ENCODE results near the gene SYNDIG1. TPM values are rescaled to one million over a fixed set of nuclear protein-coding genes. Genes with fewer than 3 reads are reported as not detected.

The SYNDIG1 gene
- total RNA-seq, 1 experiment from 2014 or later: 5.4 TPM

DNA sequence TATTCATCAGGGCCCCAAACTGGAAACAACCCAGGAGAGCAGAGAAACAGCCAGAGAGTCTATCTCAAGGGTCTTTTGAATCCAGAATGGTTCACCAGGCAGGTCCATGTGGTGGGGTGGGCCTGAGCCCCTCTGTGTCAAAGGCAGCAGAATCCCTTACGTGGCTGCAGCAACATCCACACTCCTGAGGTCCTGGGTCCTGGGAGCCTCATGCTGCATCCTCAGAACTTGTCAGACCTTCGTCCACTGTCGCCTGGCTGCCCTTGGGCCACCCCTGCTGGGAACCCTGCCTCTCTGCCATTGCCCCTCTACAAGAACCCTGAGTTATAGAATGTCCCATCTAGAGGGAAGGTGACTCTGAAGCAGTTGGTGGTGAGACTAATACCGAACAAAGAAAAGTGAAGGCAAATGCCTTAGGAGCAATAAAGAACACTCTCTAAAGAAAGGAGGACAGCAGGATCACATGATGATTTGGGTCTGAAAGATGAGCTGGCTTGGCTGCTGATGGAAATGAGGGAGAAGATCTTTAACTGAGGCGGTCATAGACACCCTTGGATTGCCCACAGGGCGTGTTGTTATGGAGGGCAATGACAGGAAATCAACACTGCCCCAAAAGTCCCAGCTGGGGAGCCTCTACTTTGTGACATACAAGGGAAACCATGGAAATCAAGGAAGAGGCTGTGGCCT is 161.2 kb downstream of the SYNDIG1 start:
- Histone ChIP-seq H3K18ac (ENCODE audit: insufficient read length, low read depth, low read length) (no peak overlapping the region), H3K4me2 (ENCODE audit: insufficient read depth, insufficient read length, low read length) (no peak overlapping the region), H4K91ac (ENCODE audit: insufficient read length, low read depth, low read length) (peak overlapping the region; percentile 24), H2AFZ (ENCODE audit: low read length) (no peak overlapping the region), H3K23ac (ENCODE audit: insufficient read length, low read depth, low read length) (no peak overlapping the region), H3K27me3 (ENCODE audit: insufficient read depth, low read length) (no peaks in the 10 kb centered on the region), H3K27ac (ENCODE audit: insufficient read length, low read depth, low read length) (no peak overlapping the region), H4K5ac (ENCODE audit: insufficient read length, low read depth, low read length) (no peak overlapping the region), H3K23me2 (ENCODE audit: insufficient read length, low read depth, low read length, poor library complexity, severe bottlenecking) (no peaks in the 10 kb centered on the region), H3K9ac (ENCODE audit: extremely low read depth, insufficient read length, low read length) (no peak overlapping the region), H2BK20ac (ENCODE audit: low read depth, low read length, poor library complexity, severe bottlenecking) (no peak overlapping the region), H3K9me3 (ENCODE audit: control insufficient read depth, low read depth, low read length) (no peaks in the 10 kb centered on the region), H3K4me1 (ENCODE audit: insufficient read depth, low read length) (peaks cover 7% of the 10 kb centered on the region; the same call in 1 of the 2 replicates), H3K4ac (ENCODE audit: low read depth, low read length) (no peak overlapping the region), H3K14ac (ENCODE audit: insufficient read depth, low read length) (0 out of 2 replicates have a peak overlapping the region, but pooled peaks have one; percentile 29), H2AK5ac (ENCODE audit: insufficient read length, low read length) (no peak overlapping the region), H3K79me2 (ENCODE audit: insufficient read depth, low read length) (no peaks in the 10 kb centered on the region), H4K8ac (replicated peaks; ENCODE audit: insufficient read length, low read depth, low read length) (no peak overlapping the region), H2BK15ac (ENCODE audit: low read depth, low read length) (no peak overlapping the region), H2BK5ac (ENCODE audit: insufficient read length, low read length) (no peak overlapping the region), H4K20me1 (ENCODE audit: control insufficient read depth, insufficient read depth, insufficient read length) (no peaks in the 10 kb centered on the region), H3K79me1 (ENCODE audit: insufficient read depth, low read depth, low read length, poor library complexity, severe bottlenecking) (no peaks in the 10 kb centered on the region), H3T11ph (ENCODE audit: low read length) (no peak overlapping the region), H3K56ac (ENCODE audit: insufficient read length, low read depth, low read length) (no peak overlapping the region), H2BK12ac (ENCODE audit: insufficient read length, low read depth, low read length) (no peak overlapping the region), H2BK120ac (ENCODE audit: low read depth, low read length, poor library complexity, severe bottlenecking) (no peak overlapping the region)
- no peaks in the 10 kb centered on the region for H3K27me3 Mint-ChIP-seq (ENCODE audit: low read depth)
- H3K4me3 Mint-ChIP-seq: no peak overlapping the region
- peaks cover 33 to 35% of the 10 kb centered on the region in 2 experiments for H3K4me1 Mint-ChIP-seq
- peaks cover 7 to 9% (median 7%) of the 10 kb centered on the region in 3 experiments; a peak in 6 of 7 replicates for H3K36me3 Mint-ChIP-seq (ENCODE audit: insufficient read depth in 1 of 3, low read depth in 3 of 3)
- no CpG with 5 or more reads among the region's 6 CpGs for WGBS (ENCODE audit: extremely low coverage, insufficient read length, low lambda C conversion rate)
- H3K27ac Mint-ChIP-seq: no peak overlapping the region
- TF ChIP-seq, protein P1, sequence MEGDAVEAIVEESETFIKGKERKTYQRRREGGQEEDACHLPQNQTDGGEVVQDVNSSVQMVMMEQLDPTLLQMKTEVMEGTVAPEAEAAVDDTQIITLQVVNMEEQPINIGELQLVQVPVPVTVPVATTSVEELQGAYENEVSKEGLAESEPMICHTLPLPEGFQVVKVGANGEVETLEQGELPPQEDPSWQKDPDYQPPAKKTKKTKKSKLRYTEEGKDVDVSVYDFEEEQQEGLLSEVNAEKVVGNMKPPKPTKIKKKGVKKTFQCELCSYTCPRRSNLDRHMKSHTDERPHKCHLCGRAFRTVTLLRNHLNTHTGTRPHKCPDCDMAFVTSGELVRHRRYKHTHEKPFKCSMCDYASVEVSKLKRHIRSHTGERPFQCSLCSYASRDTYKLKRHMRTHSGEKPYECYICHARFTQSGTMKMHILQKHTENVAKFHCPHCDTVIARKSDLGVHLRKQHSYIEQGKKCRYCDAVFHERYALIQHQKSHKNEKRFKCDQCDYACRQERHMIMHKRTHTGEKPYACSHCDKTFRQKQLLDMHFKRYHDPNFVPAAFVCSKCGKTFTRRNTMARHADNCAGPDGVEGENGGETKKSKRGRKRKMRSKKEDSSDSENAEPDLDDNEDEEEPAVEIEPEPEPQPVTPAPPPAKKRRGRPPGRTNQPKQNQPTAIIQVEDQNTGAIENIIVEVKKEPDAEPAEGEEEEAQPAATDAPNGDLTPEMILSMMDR (conservative IDR thresholded peaks at IDR 0.05): no peak
- peaks cover 8 to 11% of the 10 kb centered on the region in 2 experiments for H3K9me3 Mint-ChIP-seq
- no peak for DNase-seq
